Measurements from ENCODE around the gene BCL2L12. TPM values are rescaled to one million over a fixed set of nuclear protein-coding genes. Genes with fewer than 3 reads are reported as not detected.

Gene BCL2L12
- total RNA-seq, 4 donors from 2014 or later, result 4.4 to 12.9 (median 5.8) TPM

GRCh38 chr19:49652551-49653465 lies 12.9 kb upstream of the BCL2L12 start:
- no peaks in the 10 kb centered on the region for H3K4me1 ChIP-seq
- no peaks in the 10 kb centered on the region for H3K27me3 ChIP-seq
- 87 to 96% methylated on average over 15 to 20 of the region's 58 CpGs for WGBS, 2 donors
- H3K36me3 ChIP-seq, result peaks cover 55 to 100% (median 66%) of the 10 kb centered on the region in 3 donors
- H3K9me3 ChIP-seq, result no peaks in the 10 kb centered on the region
- H3K4me3 ChIP-seq, result no peak overlapping the region
- intact Hi-C loops (cut with DNase I), result no loop called here
- TF ChIP-seq POLR2A (IDR thresholded peaks at IDR 0.05) (no peak), CTCF (IDR thresholded peaks at IDR 0.05) (no peak)
- no peak for DNase-seq
- H3K27ac ChIP-seq, result no peak overlapping the region

GRCh38 chr19:49653466-49653806 lies 12.3 kb upstream of the BCL2L12 start:
- whole genome bisulfite sequencing, 2 donors, result 97% methylated on average over 6 of the region's 13 CpGs; no CpG with 5 or more reads in 1 of the 2 donors
- Histone ChIP-seq H3K27ac (no peak overlapping the region), H3K4me1 (no peaks in the 10 kb centered on the region), H3K36me3 (peaks cover 61 to 100% (median 72%) of the 10 kb centered on the region in 3 donors), H3K4me3 (no peak overlapping the region), H3K27me3 (no peaks in the 10 kb centered on the region), H3K9me3 (no peaks in the 10 kb centered on the region)
- intact Hi-C loops (cut with DNase I), result no loop called here
- TF ChIP-seq CTCF (IDR thresholded peaks at IDR 0.05), result no peak
- TF ChIP-seq POLR2A (IDR thresholded peaks at IDR 0.05), result no peak
- no peak for DNase-seq

GRCh38 chr19:49654581-49654980 lies 11.2 kb upstream of the BCL2L12 start:
- Histone ChIP-seq H3K4me3 (no peak overlapping the region), H3K9me3 (no peaks in the 10 kb centered on the region), H3K27me3 (no peaks in the 10 kb centered on the region), H3K36me3 (peaks cover 65 to 100% (median 79%) of the 10 kb centered on the region in 3 donors), H3K27ac (no peak overlapping the region), H3K4me1 (peaks cover 0 to 3% (median 0%) of the 10 kb centered on the region in 3 donors)
- intact Hi-C loops (cut with DNase I), result no loop called here
- 88 to 89% methylated on average over 1 to 3 of the region's 10 CpGs for WGBS, 2 donors
- no peak for TF ChIP-seq POLR2A (IDR thresholded peaks at IDR 0.05)
- TF ChIP-seq CTCF (IDR thresholded peaks at IDR 0.05), result no peak
- DNase-seq, result no peak

GRCh38 chr19:49655570-49656455 lies 9.9 kb upstream of the BCL2L12 start:
- no peaks in the 10 kb centered on the region for H3K9me3 ChIP-seq
- no peak for DNase-seq
- no peak overlapping the region for H3K27ac ChIP-seq
- H3K36me3 ChIP-seq, result peaks cover 65 to 100% (median 82%) of the 10 kb centered on the region in 3 donors
- H3K4me3 ChIP-seq, result no peak overlapping the region
- TF ChIP-seq CTCF (IDR thresholded peaks at IDR 0.05) (no peak), POLR2A (IDR thresholded peaks at IDR 0.05) (no peak)
- no peaks in the 10 kb centered on the region for H3K27me3 ChIP-seq
- H3K4me1 ChIP-seq, result peaks cover 0 to 14% (median 0%) of the 10 kb centered on the region in 3 donors
- intact Hi-C loops (cut with DNase I), result no loop called here
- 90 to 91% methylated on average over 10 to 16 of the region's 23 CpGs for WGBS, 2 donors

All from esophagus squamous epithelium (tissue), 5 donors.